Measurements from ENCODE around the gene GNAT2. TPM values are rescaled to one million over a fixed set of nuclear protein-coding genes. Genes with fewer than 3 reads are reported as not detected.
A peak's percentile ranks its signal among the peaks of the same experiment; 100 is the strongest.

The GNAT2 gene
- total RNA-seq, 1 experiment from 2014 or later = 0.20 TPM

DNA sequence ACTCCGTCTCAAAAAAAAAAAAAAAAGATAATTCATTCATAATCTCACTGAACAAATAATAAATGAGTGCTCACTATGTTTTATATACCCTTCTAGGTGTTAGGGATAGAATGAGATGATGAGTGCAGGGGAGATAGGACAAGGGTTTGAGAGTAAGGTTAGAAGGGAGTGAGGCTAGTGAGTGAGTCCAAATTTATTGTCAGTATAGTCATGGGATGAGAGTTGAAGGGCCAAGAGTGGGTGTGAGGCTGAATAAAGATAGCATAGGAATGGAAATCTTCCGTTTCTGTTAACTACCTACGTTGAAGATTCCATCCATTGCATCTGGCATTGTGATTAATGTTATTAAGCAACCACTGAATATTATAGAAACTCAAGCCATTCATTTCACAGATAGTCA, 54.2 kb downstream of the GNAT2 start:
- peaks cover 0 to 2% (median 0%) of the 10 kb centered on the region in 3 experiments; a peak in 1 of 7 replicates for H3K36me3 Mint-ChIP-seq (ENCODE audit: insufficient read depth in 1 of 3, low read depth in 3 of 3)
- Histone ChIP-seq H3K27me3 (ENCODE audit: insufficient read depth, low read length) (no peaks in the 10 kb centered on the region), H4K8ac (replicated peaks; ENCODE audit: insufficient read length, low read depth, low read length) (no peak overlapping the region), H3K56ac (ENCODE audit: insufficient read length, low read depth, low read length) (no peak overlapping the region), H2BK5ac (ENCODE audit: insufficient read length, low read length) (no peak overlapping the region), H3K4me1 (ENCODE audit: insufficient read depth, low read length) (peaks cover 4% of the 10 kb centered on the region; the same call in 1 of the 2 replicates), H2BK15ac (ENCODE audit: low read depth, low read length) (no peak overlapping the region), H3K14ac (ENCODE audit: insufficient read depth, low read length) (no peak overlapping the region), H4K20me1 (ENCODE audit: control insufficient read depth, insufficient read depth, insufficient read length) (no peaks in the 10 kb centered on the region), H3K4me2 (ENCODE audit: insufficient read depth, insufficient read length, low read length) (no peak overlapping the region), H3K4ac (ENCODE audit: low read depth, low read length) (no peak overlapping the region; the same call in 1 of the 2 replicates), H2BK20ac (ENCODE audit: low read depth, low read length, poor library complexity, severe bottlenecking) (no peak overlapping the region), H3T11ph (ENCODE audit: low read length) (peak overlapping the region; percentile 8), H3K9me3 (ENCODE audit: control insufficient read depth, low read depth, low read length) (no peaks in the 10 kb centered on the region), H2BK120ac (ENCODE audit: low read depth, low read length, poor library complexity, severe bottlenecking) (peak overlapping the region; percentile 95), H2AFZ (ENCODE audit: low read length) (no peak overlapping the region), H2AK5ac (ENCODE audit: insufficient read length, low read length) (peak overlapping the region; percentile 41), H3K23ac (ENCODE audit: insufficient read length, low read depth, low read length) (no peak overlapping the region), H3K27ac (ENCODE audit: insufficient read length, low read depth, low read length) (peak overlapping the region; percentile 95), H2BK12ac (ENCODE audit: insufficient read length, low read depth, low read length) (peak overlapping the region; percentile 96), H3K79me1 (ENCODE audit: insufficient read depth, low read depth, low read length, poor library complexity, severe bottlenecking) (peaks cover 3% of the 10 kb centered on the region), H3K79me2 (ENCODE audit: insufficient read depth, low read length) (peaks cover 18% of the 10 kb centered on the region; the same call in 1 of the 2 replicates), H4K91ac (ENCODE audit: insufficient read length, low read depth, low read length) (no peak overlapping the region), H3K18ac (ENCODE audit: insufficient read length, low read depth, low read length) (no peak overlapping the region), H3K23me2 (ENCODE audit: insufficient read length, low read depth, low read length, poor library complexity, severe bottlenecking) (no peaks in the 10 kb centered on the region), H4K5ac (ENCODE audit: insufficient read length, low read depth, low read length) (no peak overlapping the region), H3K9ac (ENCODE audit: extremely low read depth, insufficient read length, low read length) (no peak overlapping the region)
- TF ChIP-seq, protein P1, sequence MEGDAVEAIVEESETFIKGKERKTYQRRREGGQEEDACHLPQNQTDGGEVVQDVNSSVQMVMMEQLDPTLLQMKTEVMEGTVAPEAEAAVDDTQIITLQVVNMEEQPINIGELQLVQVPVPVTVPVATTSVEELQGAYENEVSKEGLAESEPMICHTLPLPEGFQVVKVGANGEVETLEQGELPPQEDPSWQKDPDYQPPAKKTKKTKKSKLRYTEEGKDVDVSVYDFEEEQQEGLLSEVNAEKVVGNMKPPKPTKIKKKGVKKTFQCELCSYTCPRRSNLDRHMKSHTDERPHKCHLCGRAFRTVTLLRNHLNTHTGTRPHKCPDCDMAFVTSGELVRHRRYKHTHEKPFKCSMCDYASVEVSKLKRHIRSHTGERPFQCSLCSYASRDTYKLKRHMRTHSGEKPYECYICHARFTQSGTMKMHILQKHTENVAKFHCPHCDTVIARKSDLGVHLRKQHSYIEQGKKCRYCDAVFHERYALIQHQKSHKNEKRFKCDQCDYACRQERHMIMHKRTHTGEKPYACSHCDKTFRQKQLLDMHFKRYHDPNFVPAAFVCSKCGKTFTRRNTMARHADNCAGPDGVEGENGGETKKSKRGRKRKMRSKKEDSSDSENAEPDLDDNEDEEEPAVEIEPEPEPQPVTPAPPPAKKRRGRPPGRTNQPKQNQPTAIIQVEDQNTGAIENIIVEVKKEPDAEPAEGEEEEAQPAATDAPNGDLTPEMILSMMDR (conservative IDR thresholded peaks at IDR 0.05) = no peak
- peaks cover 38 to 40% of the 10 kb centered on the region in 2 experiments for H3K4me1 Mint-ChIP-seq
- H3K4me3 Mint-ChIP-seq = no peak overlapping the region
- H3K9me3 Mint-ChIP-seq = no peaks in the 10 kb centered on the region
- no peaks in the 10 kb centered on the region for H3K27me3 Mint-ChIP-seq (ENCODE audit: low read depth)
- DNase-seq = no peak
- peak overlapping the region; percentile 16 to 65 (median 45); a peak in 5 of 7 replicates for H3K27ac Mint-ChIP-seq
- WGBS (ENCODE audit: extremely low coverage, insufficient read length, low lambda C conversion rate) = no CpG with 5 or more reads among the region's 3 CpGs
